Muscle of arm (tissue), 12 donors: ENCODE measurements around the gene PCSK2. TPM values are rescaled to one million over a fixed set of nuclear protein-coding genes. Genes with fewer than 3 reads are reported as not detected.

Source experiments
- DNase-seq: peaks from one replicate; pipeline ENCODE4 v3.0.0-alpha.2; 2013
- polyA plus RNA-seq, 12 donors: library from polyadenylated mRNA; unstranded; fragments of 120-200 nt; gene quantifications; one replicate each; pipeline ENCODE4 v1.2.1, GENCODE V29; 2013; ENCODE audit not compliant: insufficient read length in 12 of 12

The PCSK2 gene
- polyA plus RNA-seq, 12 donors, result 0.38 to 13.4 (median 0.73) TPM; not detected in 2

DNA sequence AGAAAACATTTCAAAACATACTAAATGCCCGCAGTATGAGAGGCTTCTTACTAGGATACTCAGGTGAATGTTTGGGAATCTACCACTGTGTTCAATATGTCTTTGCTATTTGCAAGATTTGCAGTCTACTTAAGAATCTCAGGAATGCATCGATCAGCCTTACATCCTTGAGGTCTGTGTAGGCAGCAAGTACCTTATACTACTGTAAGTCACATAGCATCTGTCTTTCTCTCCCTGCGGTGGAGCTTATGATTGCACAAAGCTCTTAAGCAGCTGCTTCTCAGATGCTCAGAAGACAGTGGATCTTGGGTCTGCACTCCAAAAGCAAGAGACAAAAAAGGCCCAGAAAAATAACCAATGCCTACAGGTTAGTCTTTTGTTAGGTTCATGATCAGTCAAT is 21.4 kb downstream of the PCSK2 start:
- DNase-seq, result no peak

DNA sequence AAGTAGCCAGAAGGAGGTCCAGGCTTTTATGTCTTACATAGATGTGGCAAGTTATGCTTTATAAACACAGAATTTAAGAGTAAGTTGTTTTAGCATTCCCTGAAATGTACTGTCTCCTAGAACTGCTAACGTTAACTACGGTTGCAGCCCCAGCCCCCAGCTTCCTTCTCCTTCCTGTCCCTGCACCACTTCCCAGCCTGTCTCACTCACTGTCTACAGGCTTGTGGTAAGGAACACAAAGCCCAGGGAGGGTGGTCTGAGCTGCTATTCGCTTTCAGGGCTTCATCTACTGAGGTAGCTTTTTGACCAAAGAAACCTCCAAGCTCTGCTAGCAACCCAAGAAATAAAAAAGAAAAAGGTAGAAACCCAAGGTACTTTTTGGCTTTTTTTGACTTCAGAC is 35.9 kb downstream of the PCSK2 start:
- no peak for DNase-seq

- DNase-seq, result no peak
These were observed 46.9 kb downstream of the PCSK2 start for GRCh38 chr20:17273717-17274116.

DNA sequence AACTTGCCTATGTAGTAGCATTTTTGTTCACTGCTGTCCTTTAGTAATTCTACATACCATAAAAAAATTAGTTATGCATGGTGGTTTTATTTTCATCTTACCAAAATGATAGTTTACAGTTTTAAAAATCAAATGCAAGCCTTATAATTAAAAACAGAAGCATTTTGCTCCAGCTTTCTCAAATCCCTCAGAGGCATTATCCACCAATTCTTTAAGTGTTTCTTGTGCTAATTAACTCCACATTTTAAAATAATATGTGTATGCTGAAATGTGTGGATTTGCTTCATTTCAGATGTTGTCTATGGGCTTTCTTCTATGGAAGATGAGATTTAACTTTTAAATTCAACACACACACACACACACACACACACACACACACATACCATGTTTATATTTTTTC is 49.3 kb downstream of the PCSK2 start:
- no peak for DNase-seq

- DNase-seq, result no peak
These were observed 54.6 kb downstream of the PCSK2 start for GRCh38 chr20:17281478-17281877.

- DNase-seq, result no peak
These were observed 55.7 kb downstream of the PCSK2 start for GRCh38 chr20:17282501-17282900.

DNA sequence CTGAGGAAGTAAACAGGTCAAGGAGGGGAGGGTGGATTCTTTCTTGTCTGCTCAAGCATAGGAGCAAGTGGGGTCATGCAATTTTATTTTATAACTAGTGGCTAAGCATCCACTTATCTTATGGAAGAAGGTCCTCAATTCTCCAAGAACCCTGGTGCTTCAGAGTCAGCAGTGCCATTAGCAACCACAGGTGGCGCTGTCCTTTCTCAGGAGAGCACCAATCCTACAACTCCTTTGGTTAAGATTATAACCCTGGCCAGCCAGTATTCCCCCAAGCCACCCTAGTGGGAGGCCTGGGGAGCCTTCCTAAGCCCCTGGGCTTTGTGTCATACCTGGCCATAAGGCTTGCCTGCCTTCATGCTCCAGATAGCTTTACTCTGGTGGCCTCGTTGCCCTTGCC is 60.7 kb downstream of the PCSK2 start:
- DNase-seq, result no peak

GRCh38 chr20:17287998-17288397 is 61.2 kb downstream of the PCSK2 start:
- DNase-seq, result no peak

DNA sequence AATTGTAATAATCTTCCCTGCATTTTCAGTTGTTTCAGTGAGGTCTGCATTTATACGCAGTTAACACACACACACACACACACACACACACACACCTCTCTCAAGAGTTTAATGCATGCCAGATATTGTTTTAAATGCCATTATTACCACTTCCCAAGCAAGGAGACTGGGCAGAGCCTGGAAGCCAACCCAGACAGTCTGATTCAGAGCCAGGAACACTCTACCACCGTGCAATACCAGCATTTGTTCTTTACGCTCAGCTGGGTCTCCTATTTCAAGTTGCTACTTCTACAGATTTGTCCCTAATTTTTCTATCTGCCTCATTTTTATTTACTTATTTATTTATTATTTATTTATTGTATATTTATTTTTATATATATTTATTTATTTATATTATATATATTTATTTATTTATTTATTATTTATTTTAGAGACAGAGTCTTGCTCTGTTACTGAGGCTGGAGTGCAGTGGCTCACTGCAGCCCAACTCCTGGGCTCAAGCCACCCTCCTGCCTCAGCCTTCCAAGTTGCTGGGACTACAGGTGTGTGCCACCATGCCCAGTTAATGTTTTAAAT is 68.4 kb downstream of the PCSK2 start:
- DNase-seq, result no peak

- no peak for DNase-seq
These were observed 69.2 kb downstream of the PCSK2 start for GRCh38 chr20:17295991-17296390.

GRCh38 chr20:17298171-17298570 is 71.3 kb downstream of the PCSK2 start:
- no peak for DNase-seq

GRCh38 chr20:17298751-17299150 is 71.9 kb downstream of the PCSK2 start:
- no peak for DNase-seq

GRCh38 chr20:17300113-17300512 is 73.3 kb downstream of the PCSK2 start:
- no peak for DNase-seq

GRCh38 chr20:17304774-17305173 is 77.9 kb downstream of the PCSK2 start:
- no peak for DNase-seq

GRCh38 chr20:17306427-17306826 is 79.6 kb downstream of the PCSK2 start:
- DNase-seq, result no peak

DNA sequence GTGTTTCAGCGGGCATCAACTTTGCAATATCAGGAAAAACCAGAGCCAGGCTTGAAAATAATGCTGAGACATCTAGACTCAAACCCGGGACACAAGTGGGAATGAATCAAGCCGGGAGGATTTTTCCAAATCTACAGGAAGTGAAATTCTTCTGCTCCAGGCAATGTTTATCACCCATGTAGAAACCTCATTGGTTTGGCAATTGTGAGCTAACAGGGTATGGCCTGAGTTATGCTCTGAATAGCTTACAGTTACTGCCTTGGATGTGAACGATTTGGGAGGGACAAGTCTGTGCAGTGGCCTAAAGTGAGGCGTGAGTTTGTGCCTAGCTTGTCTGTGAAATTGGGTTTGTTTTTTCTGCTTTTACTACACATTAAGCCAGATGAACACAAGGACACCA is 87.4 kb downstream of the PCSK2 start:
- DNase-seq, result no peak

DNA sequence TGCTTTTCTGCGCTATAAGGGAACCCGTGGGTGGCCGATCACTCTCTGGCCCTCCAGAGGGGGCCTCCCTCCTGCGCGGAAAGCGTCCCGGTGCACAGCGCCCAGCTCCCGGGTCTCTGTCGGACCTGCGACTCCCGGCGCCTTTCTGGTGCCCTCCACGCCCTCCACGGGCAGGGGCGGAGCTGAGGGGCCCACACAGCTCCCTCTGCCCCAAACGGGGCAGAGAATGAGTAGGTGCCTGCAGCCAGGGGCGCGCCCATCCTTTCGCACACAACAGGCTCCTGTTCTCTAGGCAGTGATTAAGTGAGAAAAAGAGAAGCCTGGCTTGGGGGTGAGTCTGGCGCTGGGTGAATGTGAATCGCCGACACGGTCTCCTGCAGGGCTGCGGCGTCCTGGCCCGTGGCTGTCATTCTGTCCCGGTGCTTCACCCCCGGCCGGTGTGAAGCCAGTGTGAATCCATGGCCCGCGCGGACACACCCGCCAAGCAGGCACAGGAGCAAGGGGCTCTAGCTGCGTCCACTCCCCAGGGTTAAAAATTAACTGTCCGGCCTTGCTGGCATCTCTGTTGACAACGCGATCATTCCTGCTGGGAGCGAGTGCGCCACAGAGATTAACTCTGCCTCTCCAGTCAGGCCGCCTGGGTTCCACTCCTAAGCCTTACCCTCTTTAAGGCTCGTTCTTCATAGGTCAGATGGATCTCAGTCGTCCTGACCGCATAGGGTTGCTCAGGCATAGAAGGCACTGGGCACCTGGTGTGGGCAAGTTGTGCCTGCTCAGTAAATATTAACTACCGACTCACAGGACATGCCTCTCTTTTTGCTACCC is 88.8 kb downstream of the PCSK2 start:
- no peak for DNase-seq

GRCh38 chr20:17316316-17317038 is 89.6 kb downstream of the PCSK2 start:
- DNase-seq, result no peak

DNA sequence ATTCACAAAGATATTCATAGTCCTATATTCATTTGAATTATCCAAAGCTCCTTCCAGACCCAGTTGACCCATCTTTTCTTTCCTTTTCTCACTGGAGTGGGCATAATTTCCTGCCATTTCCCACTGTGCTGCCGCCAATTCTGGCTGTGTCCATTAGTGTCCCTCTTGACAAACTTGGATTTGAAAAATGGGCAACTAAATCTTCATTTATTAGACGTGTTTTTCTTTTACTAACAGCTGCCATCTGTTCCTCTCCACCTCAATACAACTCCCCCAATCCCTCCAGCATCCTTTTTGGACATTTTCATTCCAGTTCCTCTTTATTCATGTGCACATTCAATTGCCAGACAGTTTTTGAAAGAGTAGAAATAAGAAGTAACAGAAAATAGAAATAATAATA is 90.5 kb downstream of the PCSK2 start:
- DNase-seq, result no peak

- DNase-seq, result no peak
These were observed 93.6 kb downstream of the PCSK2 start for GRCh38 chr20:17320456-17320855.

DNA sequence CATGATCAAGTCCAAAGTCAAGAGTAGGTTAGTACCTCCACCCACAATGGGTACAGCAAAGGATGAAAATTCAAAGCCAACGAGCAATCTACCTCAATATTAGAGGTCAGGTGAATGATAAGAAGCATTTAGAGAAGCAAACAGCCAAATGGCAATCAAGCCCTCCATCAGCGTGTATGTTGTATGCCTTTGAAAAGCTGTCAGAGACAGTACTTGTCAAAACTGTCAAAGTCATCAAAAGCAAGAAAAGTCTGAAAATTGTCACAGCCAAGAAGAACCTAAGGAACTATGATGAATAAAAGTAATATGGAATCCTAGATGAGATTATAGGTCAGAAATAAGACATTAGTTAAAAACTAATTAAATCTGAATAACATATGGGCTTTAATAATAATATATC is 99.3 kb downstream of the PCSK2 start:
- no peak for DNase-seq

DNA sequence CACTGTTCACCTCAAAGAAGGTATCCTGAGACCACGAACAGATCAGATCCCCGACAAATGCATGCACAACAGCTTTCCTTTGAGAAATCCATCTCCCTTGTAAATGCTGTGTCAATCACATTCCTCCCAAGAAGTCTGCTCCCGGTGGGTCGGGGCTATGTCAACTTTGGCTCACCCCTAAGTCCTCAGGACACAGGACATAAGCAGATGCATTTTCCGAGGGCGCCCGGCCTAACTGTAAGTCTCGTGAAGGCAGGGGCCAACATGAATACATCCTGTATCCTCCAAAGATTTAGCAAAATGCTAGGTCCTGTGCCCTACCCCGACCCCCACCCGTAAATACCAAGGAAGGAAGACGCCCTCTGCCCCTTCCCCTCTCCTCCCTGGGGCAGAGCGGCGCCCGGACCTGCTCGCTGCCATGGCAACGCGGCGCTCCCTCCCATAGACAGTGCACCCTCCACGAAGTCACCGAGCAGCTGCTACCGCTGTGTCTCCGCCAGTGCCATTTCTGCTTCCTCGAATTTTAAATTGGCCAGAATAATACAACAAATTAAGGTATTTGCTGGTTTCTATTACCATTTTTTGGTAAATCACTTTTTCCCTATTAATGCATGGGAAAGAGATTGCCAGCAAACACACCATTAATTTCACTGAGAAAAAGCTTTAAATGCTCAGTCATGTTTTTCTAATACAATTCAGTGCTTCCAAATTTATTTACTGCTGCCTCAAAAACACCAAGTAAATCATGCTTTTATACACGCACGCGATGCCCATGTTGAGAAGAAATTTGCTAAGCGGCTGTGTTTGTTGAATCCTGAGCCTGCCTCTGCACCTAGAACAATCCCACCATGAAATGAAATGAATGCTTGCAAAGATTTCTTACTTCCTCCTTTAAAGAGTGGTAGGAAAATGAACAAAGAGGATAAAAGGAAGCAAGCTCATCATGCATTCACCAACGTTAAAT is 100.6 kb downstream of the PCSK2 start:
- DNase-seq, result no peak
